ENCODE data around the gene MYH7B. TPM values are rescaled to one million over a fixed set of nuclear protein-coding genes. Genes with fewer than 3 reads are reported as not detected.

MYH7B gene
- total RNA-seq, 1 experiment from 2014 or later, result 1.0 TPM

- Histone ChIP-seq H3K27me3 (ENCODE audit: insufficient read depth, low read depth) (no peaks in the 10 kb centered on the region), H3K4me3 (no peak overlapping the region), H4K20me1 (ENCODE audit: insufficient read depth) (no peaks in the 10 kb centered on the region), H3K4me1 (replicated peaks; ENCODE audit: insufficient read depth) (peaks cover 37% of the 10 kb centered on the region), H3F3A (ENCODE audit: insufficient read depth, low read depth) (peaks cover 43% of the 10 kb centered on the region), H2AFZ (no peak overlapping the region), H3K4me2 (no peak overlapping the region), H3K9me3 (ENCODE audit: insufficient read depth, low read depth) (no peaks in the 10 kb centered on the region), H3K79me2 (ENCODE audit: low read depth) (no peaks in the 10 kb centered on the region; the same call in 1 of the 2 replicates), H3K9me2 (ENCODE audit: insufficient read depth) (no peaks in the 10 kb centered on the region), H3K36me3 (ENCODE audit: low read depth) (peaks cover 30% of the 10 kb centered on the region), H3K27ac (no peak overlapping the region)
- intact Hi-C loops (cut with micrococcal nuclease; ENCODE audit: unreplicated experiment), result loop anchor here (5.0 kb wide), 1 partner anchor 64 kb away; the partner anchor contains the start of gene ACSS2
- TF ChIP-seq CTCF (conservative IDR thresholded peaks at IDR 0.05), result no peak
- no peak for TF ChIP-seq EZH2 (IDR thresholded peaks at IDR 0.05; ENCODE audit: low read depth)
- no TSS peak for BruUV-seq (replicated peaks)
- CTCF ChIA-PET, result interaction anchor here (0.6 to 0.7 kb wide), 3 partner anchors 15 to 498 kb away, joined by 3 read pairs; partner anchors contain the start of gene GGT7
- DNase-seq, result no peak
- POLR2A ChIA-PET (ENCODE audit: unreplicated experiment), result interaction anchor here (0.6 kb wide), 2 partner anchors 50 to 64 kb away, joined by 3 to 4 read pairs; no protein-coding TSS in a partner anchor
Observed at GRCh38 chr20:34941226-34941625, 14.4 kb upstream of the MYH7B start.

- no peaks in the 10 kb centered on the region for H3K27me3 ChIP-seq (ENCODE audit: insufficient read depth, low read depth)
- H3K79me2 ChIP-seq (ENCODE audit: low read depth), result no peaks in the 10 kb centered on the region; the same call in 1 of the 2 replicates
- H3K36me3 ChIP-seq (ENCODE audit: low read depth), result peaks cover 40% of the 10 kb centered on the region
- peaks cover 48% of the 10 kb centered on the region for H3K4me1 ChIP-seq (replicated peaks; ENCODE audit: insufficient read depth)
- H3K9me2 ChIP-seq (ENCODE audit: insufficient read depth), result no peaks in the 10 kb centered on the region
- DNase-seq, result no peak
- BruUV-seq (replicated peaks), result no TSS peak
- no peak overlapping the region for H2AFZ ChIP-seq
- ChIA-PET CTCF (no interaction called here), POLR2A (ENCODE audit: unreplicated experiment) (no interaction called here)
- H3K27ac ChIP-seq, result peak overlapping the region; percentile 97; the same call in 1 of the 2 replicates
- TF ChIP-seq CTCF (conservative IDR thresholded peaks at IDR 0.05) (no peak), EZH2 (IDR thresholded peaks at IDR 0.05; ENCODE audit: low read depth) (no peak)
- no peak overlapping the region for H3K4me3 ChIP-seq
- H3K9me3 ChIP-seq (ENCODE audit: insufficient read depth, low read depth), result no peaks in the 10 kb centered on the region
- peaks cover 49% of the 10 kb centered on the region for H3F3A ChIP-seq (ENCODE audit: insufficient read depth, low read depth)
- intact Hi-C loops (cut with micrococcal nuclease; ENCODE audit: unreplicated experiment), result loop anchor here (5.0 kb wide), 1 partner anchor 65 kb away; the partner anchor contains the start of gene ACSS2
- H4K20me1 ChIP-seq (ENCODE audit: insufficient read depth), result no peaks in the 10 kb centered on the region
- H3K4me2 ChIP-seq, result no peak overlapping the region
Observed at GRCh38 chr20:34942301-34942700, 13.4 kb upstream of the MYH7B start.

DNA sequence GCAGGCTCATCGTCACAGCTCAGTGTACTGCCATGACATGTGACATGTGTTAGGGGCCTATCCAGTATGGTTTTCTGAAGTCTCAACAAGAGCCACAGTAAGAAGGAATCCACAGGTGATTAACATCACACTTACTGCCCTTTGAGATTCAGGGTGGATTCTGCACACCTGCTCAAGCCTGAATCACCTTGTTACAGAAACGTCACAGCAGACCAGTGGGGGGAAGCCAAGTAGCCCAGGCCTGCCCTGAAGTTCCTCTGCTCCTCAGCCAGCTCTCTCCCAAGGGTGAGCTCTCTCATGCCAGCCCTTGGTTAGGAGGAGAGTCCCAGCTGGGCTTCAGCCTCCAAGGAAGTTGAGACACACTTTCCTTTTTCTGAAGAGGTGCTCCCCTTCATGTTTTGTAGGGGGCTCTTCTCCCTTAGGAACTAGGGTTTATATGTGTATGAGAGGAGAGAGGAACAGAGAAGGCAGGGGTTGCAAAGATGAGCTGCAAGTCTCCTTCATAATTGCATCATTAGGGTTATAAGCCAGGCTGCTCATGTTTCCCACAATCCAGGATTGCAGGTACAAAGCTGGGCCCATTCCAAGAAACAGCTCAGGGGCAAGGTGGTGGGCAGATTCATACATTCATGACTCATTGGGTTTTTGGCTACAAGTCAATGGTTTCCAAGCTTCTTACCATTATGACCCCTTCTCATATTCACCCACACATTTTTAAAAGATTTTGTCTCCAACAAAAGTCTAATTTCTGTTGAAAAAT, 11.7 kb upstream of the MYH7B start:
- ChIA-PET CTCF (interaction anchor here (0.5 to 0.6 kb wide), 2 partner anchors 41 to 175 kb away, joined by 4 to 11 read pairs; no protein-coding TSS in a partner anchor), POLR2A (ENCODE audit: unreplicated experiment) (interaction anchor here (1.0 to 1.1 kb wide), 2 partner anchors 12 to 67 kb away, joined by 3 to 11 read pairs; partner anchors contain the start of genes GSS and MYH7B)
- H3K36me3 ChIP-seq (ENCODE audit: low read depth), result peaks cover 41% of the 10 kb centered on the region
- peak overlapping the region; percentile 97 for H3K27ac ChIP-seq
- peaks cover 46% of the 10 kb centered on the region for H3F3A ChIP-seq (ENCODE audit: insufficient read depth, low read depth)
- no peaks in the 10 kb centered on the region for H3K9me2 ChIP-seq (ENCODE audit: insufficient read depth)
- H3K4me1 ChIP-seq (replicated peaks; ENCODE audit: insufficient read depth), result peaks cover 63% of the 10 kb centered on the region
- H3K4me2 ChIP-seq, result peak overlapping the region; percentile 66
- BruUV-seq (replicated peaks), result TSS peak; percentile 23
- no peak overlapping the region; the same call in 1 of the 2 replicates for H3K4me3 ChIP-seq
- intact Hi-C loops (cut with micrococcal nuclease; ENCODE audit: unreplicated experiment), result loop anchor here (2.0 to 5.0 kb wide), 2 partner anchors 15 to 67 kb away; partner anchors contain the start of gene ACSS2
- H4K20me1 ChIP-seq (ENCODE audit: insufficient read depth), result no peaks in the 10 kb centered on the region
- H3K27me3 ChIP-seq (ENCODE audit: insufficient read depth, low read depth), result no peaks in the 10 kb centered on the region
- no peak overlapping the region for H2AFZ ChIP-seq
- peak; percentile 67 to 87 for DNase-seq
- peaks cover 2% of the 10 kb centered on the region; the same call in 1 of the 2 replicates for H3K79me2 ChIP-seq (ENCODE audit: low read depth)
- no peaks in the 10 kb centered on the region for H3K9me3 ChIP-seq (ENCODE audit: insufficient read depth, low read depth)
- TF ChIP-seq CTCF (conservative IDR thresholded peaks at IDR 0.05) (no peak), EZH2 (IDR thresholded peaks at IDR 0.05; ENCODE audit: low read depth) (no peak)
